Measurements from ENCODE around the gene RAP1GAP. TPM values are rescaled to one million over a fixed set of nuclear protein-coding genes. Genes with fewer than 3 reads are reported as not detected.

The RAP1GAP gene
- total RNA-seq, 2 experiments from 2014 or later: 0.20 to 0.44 TPM

DNA sequence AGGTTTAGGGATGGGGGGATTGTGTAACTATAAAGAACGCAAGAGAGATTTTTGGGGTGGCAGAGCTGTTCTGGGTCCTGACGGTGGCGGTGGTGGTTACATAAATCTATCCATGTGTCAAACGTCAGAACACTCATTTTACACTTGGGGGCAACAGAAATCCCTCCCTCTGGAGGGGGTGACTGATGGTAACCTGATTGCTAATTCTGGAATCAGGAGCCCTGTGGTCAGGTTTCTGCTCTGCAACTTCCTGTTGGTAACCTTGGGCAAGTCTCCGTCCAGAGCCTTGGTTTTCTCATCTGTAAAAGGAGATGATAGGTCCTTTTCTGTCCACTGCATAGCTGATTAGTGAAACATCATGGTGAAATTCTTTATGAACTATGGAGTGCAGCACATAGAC, 119.1 kb downstream of the RAP1GAP start:
- Mint-ChIP-seq H3K27me3 (peaks cover 14% of the 10 kb centered on the region), H3K4me1 (ENCODE audit: low read depth) (no peaks in the 10 kb centered on the region), H3K9me3 (no peaks in the 10 kb centered on the region), H3K4me3 (no peak overlapping the region), H3K27ac (no peak overlapping the region), H3K36me3 (ENCODE audit: low read depth) (no peaks in the 10 kb centered on the region)
- H3K4me1 ChIP-seq (ENCODE audit: insufficient read depth, low read length): no peaks in the 10 kb centered on the region
- H3K27ac ChIP-seq (ENCODE audit: low read depth in 1 of 2, low read length in 2 of 2): no peak overlapping the region
- H3K36me3 ChIP-seq (ENCODE audit: insufficient read depth, low read length): no peaks in the 10 kb centered on the region
- DNase-seq (no peak), ATAC-seq (ENCODE audit: poor library complexity) (no peak)
- H3K4me3 ChIP-seq (ENCODE audit: low read length): no peak overlapping the region
- ChIA-PET CTCF (interaction anchor here (0.6 kb wide), 1 partner anchor 394 kb away, joined by 3 read pairs; no protein-coding TSS in a partner anchor), POLR2A (no interaction called here)
- TF ChIP-seq, protein P1, sequence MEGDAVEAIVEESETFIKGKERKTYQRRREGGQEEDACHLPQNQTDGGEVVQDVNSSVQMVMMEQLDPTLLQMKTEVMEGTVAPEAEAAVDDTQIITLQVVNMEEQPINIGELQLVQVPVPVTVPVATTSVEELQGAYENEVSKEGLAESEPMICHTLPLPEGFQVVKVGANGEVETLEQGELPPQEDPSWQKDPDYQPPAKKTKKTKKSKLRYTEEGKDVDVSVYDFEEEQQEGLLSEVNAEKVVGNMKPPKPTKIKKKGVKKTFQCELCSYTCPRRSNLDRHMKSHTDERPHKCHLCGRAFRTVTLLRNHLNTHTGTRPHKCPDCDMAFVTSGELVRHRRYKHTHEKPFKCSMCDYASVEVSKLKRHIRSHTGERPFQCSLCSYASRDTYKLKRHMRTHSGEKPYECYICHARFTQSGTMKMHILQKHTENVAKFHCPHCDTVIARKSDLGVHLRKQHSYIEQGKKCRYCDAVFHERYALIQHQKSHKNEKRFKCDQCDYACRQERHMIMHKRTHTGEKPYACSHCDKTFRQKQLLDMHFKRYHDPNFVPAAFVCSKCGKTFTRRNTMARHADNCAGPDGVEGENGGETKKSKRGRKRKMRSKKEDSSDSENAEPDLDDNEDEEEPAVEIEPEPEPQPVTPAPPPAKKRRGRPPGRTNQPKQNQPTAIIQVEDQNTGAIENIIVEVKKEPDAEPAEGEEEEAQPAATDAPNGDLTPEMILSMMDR (IDR thresholded peaks at IDR 0.05): no peak
- intact Hi-C loops (cut with DNase I, micrococcal nuclease): no loop called here
- H3K27me3 ChIP-seq (ENCODE audit: control insufficient read depth in 1 of 2, insufficient read depth in 2 of 2, low read length in 2 of 2): peaks cover 0 to 6% of the 10 kb centered on the region in 2 experiments
- no peaks in the 10 kb centered on the region for H3K9me3 ChIP-seq (ENCODE audit: control insufficient read depth in 1 of 2, insufficient read depth in 1 of 2, low read length in 2 of 2)

DNA sequence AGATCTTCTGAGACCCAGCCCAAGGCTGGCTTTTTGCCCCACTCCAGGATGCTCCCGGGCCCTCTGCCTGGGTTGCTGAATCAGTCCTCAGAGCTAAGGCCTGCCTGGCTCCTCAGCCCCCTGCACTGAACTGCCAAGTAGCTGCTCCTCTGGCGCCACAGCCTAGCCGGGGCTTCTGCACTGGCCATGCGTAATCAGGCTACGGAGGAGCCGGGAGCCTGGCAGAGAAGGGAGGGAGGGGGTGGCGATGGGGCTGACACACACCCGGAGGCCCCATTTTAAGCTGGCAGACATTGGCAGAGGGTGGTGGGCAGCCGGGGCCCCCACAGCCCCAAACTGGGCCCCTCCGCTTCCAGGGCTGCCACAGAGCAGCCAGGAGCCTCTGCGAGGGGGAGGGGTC, 121.3 kb downstream of the RAP1GAP start:
- no peak overlapping the region for H3K4me3 Mint-ChIP-seq
- no peaks in the 10 kb centered on the region for H3K4me1 Mint-ChIP-seq (ENCODE audit: low read depth)
- intact Hi-C loops (cut with DNase I, micrococcal nuclease): no loop called here
- Histone ChIP-seq H3K36me3 (ENCODE audit: insufficient read depth, low read length) (no peaks in the 10 kb centered on the region), H3K4me1 (ENCODE audit: insufficient read depth, low read length) (no peaks in the 10 kb centered on the region), H3K9me3 (ENCODE audit: control insufficient read depth in 1 of 2, insufficient read depth in 1 of 2, low read length in 2 of 2) (no peaks in the 10 kb centered on the region), H3K4me3 (ENCODE audit: low read length) (no peak overlapping the region), H3K27me3 (ENCODE audit: control insufficient read depth in 1 of 2, insufficient read depth in 2 of 2, low read length in 2 of 2) (no peaks in the 10 kb centered on the region), H3K27ac (ENCODE audit: low read depth in 1 of 2, low read length in 2 of 2) (no peak overlapping the region)
- DNase-seq (no peak), ATAC-seq (ENCODE audit: poor library complexity) (no peak)
- no peaks in the 10 kb centered on the region for H3K9me3 Mint-ChIP-seq
- TF ChIP-seq, protein P1 (IDR thresholded peaks at IDR 0.05): no peak
- POLR2A ChIA-PET: no interaction called here
- H3K27ac Mint-ChIP-seq: no peak overlapping the region
- CTCF ChIA-PET: no interaction called here
- peaks cover 5% of the 10 kb centered on the region for H3K27me3 Mint-ChIP-seq
- H3K36me3 Mint-ChIP-seq (ENCODE audit: low read depth): no peaks in the 10 kb centered on the region

Other genes with a start within 250 kb of the RAP1GAP start
- 1 to 10 TPM; 8.2 to 8.5 TPM for gene NBPF3, start 229.2 kb downstream of the RAP1GAP start, total RNA-seq
- not detected for gene ALPL, start 159.9 kb downstream of the RAP1GAP start, total RNA-seq
- 10 to 100 TPM; 73.3 to 76.0 TPM for gene USP48, start 113.8 kb upstream of the RAP1GAP start, total RNA-seq
- gene LDLRAD2, start 142.9 kb upstream of the RAP1GAP start, total RNA-seq: not detected

All from CD4-positive, alpha-beta T cell (primary cell).